HCT116 (cell line): ENCODE results near the gene TTLL11. TPM values are rescaled to one million over a fixed set of nuclear protein-coding genes. Genes with fewer than 3 reads are reported as not detected.

Experiments used
- ATAC-seq: fragments of 200-7000 bp; cut with Tn5 transposase; 2 replicates; pipeline ENCODE4 v1.9.1; 2020; ENCODE audit warnings: mild to moderate bottlenecking, moderate library complexity
- BruUV-seq: library from RNA; stranded (reverse); fragments of 400-500 nt; replicated peaks from 2 replicates; lab custom pipeline; 2021; lab: Mats Ljungman, UMichigan
- CTCF ChIA-PET: fragments of 300-600 bp; sonication (Branson Sonifier 250); formaldehyde crosslinking; loops from one replicate; lab custom pipeline; 2021; ENCODE audit warnings: antibody characterized with exemption; lab: Charles Lee
- POLR2A ChIA-PET: fragments of 300-600, 350-600 bp; sonication (Branson Sonifier 250); formaldehyde crosslinking; loops from one replicate; lab custom pipeline; 2021; ENCODE audit warnings: antibody characterized with exemption; lab: Charles Lee
- RAD21 ChIA-PET, 2 experiments: fragments of 300-600 bp; sonication (Branson Sonifier 250); formaldehyde crosslinking; loops; one replicate each; lab custom pipeline; 2023; ENCODE audit warnings: low total read pairs in 2 of 2; ENCODE audit not compliant: uncharacterized antibody in 2 of 2, unreplicated experiment in 2 of 2, low non-redundant PET in 1 of 2; lab: Charles Lee
- DNase-seq: peaks from one replicate; pipeline ENCODE4 v3.0.0-alpha.2; 2010; ENCODE audit warnings: low read depth, low spot score
- H2AFZ ChIP-seq: fragments of 200-600 bp; shearing (Covaris generic), sonication (generic); 2 replicates; pipeline ENCODE4 v1.6.1; 2017; ENCODE audit warnings: low read depth, mixed run types, mixed read lengths, antibody characterized with exemption, low read length; ENCODE audit not compliant: poor library complexity, severe bottlenecking
- H3K27ac ChIP-seq: 2 replicates; pipeline ENCODE4 v1.5.1; 2012; ENCODE audit warnings: low read depth, low read length
- H3K27me3 ChIP-seq: fragments of 200-600 bp; sonication (generic); 2 replicates; pipeline ENCODE4 v1.6.1; 2016; ENCODE audit warnings: mixed run types, low read length, mixed read lengths; ENCODE audit not compliant: insufficient read depth
- H3K36me3 ChIP-seq, 2 experiments: fragments of 200-500 bp in 1 of 2; fragments of 200-600 bp in 1 of 2; sonication (Bioruptor generic) in 1 of 2; sonication (generic) in 1 of 2; 2 replicates each; pipeline versions ENCODE4 v1.5.1 to v1.6.1; 2014 to 2016; ENCODE audit warnings: low read length in 2 of 2, inconsistent platforms in 1 of 2, mixed read lengths in 1 of 2, mixed run types in 1 of 2; ENCODE audit not compliant: insufficient read depth in 2 of 2, control insufficient read depth in 1 of 2
- H3K4me1 ChIP-seq, 2 experiments: fragments of 200-600 bp in 1 of 2; sonication (generic) in 1 of 2; 2 replicates each; pipeline versions ENCODE4 v1.5.1 to v1.6.1; 2012 to 2017; ENCODE audit warnings: low read length in 2 of 2, inconsistent platforms in 1 of 2, mild to moderate bottlenecking in 1 of 2, mixed read lengths in 1 of 2, mixed run types in 1 of 2, moderate library complexity in 1 of 2; ENCODE audit not compliant: insufficient read depth in 2 of 2, control insufficient read depth in 1 of 2
- H3K4me2 ChIP-seq: fragments of 200-600 bp; sonication (generic); 2 replicates; pipeline ENCODE4 v1.6.1; 2017; ENCODE audit warnings: mixed run types, low read length, mixed read lengths
- H3K4me3 ChIP-seq, 2 experiments: fragments of 200-600 bp in 1 of 2; sonication (generic) in 1 of 2; replicated peaks in 1 of 2; 2 replicates each; pipeline ENCODE4 v1.5.1; 2011 to 2016; ENCODE audit warnings: low read length in 2 of 2, control low read depth in 1 of 2, low read depth in 1 of 2, mild to moderate bottlenecking in 1 of 2, mixed read lengths in 1 of 2, mixed run types in 1 of 2
- H3K79me2 ChIP-seq: fragments of 200-600 bp; sonication (generic); 2 replicates; pipeline ENCODE4 v1.6.1; 2017; ENCODE audit warnings: mild to moderate bottlenecking, mixed run types, low read length, moderate library complexity, mixed read lengths; ENCODE audit not compliant: insufficient read depth
- H3K9ac ChIP-seq: fragments of 200-600 bp; sonication (generic); 2 replicates; pipeline ENCODE4 v1.6.1; 2016; ENCODE audit warnings: low read length, mixed read lengths
- H3K9me2 ChIP-seq: fragments of 200-600 bp; sonication (generic), shearing (Covaris generic); 2 replicates; pipeline ENCODE4 v1.6.1; 2017; ENCODE audit warnings: mixed run types, mild to moderate bottlenecking, moderate library complexity; ENCODE audit not compliant: insufficient read depth
- H3K9me3 ChIP-seq, 2 experiments: fragments of 200-500 bp in 1 of 2; fragments of 200-600 bp in 1 of 2; sonication (Bioruptor generic) in 1 of 2; sonication (generic) in 1 of 2; 2 replicates each; pipeline ENCODE4 v1.6.1; 2014 to 2017; ENCODE audit warnings: low read length in 2 of 2, mixed read lengths in 2 of 2, inconsistent platforms in 1 of 2, low read depth in 1 of 2, mild to moderate bottlenecking in 1 of 2, mixed run types in 1 of 2, moderate library complexity in 1 of 2; ENCODE audit not compliant: control insufficient read depth in 1 of 2, insufficient read depth in 1 of 2
- H4K20me1 ChIP-seq: fragments of 200-600 bp; sonication (generic), shearing (Covaris generic); 2 replicates; pipeline ENCODE4 v1.6.1; 2017; ENCODE audit warnings: mixed run types, mild to moderate bottlenecking, moderate library complexity; ENCODE audit not compliant: insufficient read depth
- CBX3 ChIP-seq: IDR thresholded peaks from 2 replicates; pipeline ENCODE4 v1.6.1; 2012; ENCODE audit warnings: low read depth
- CEBPB ChIP-seq: IDR thresholded peaks from 2 replicates; pipeline ENCODE4 v1.6.1; 2012; ENCODE audit warnings: low read depth
- CTCF ChIP-seq, 3 experiments: fragments of 200-600 bp in 1 of 3; sonication (generic) in 1 of 3; IDR thresholded peaks in 2 of 3; conservative IDR thresholded peaks in 1 of 3; 2 replicates each; pipeline ENCODE4 v1.5.1; 2012 to 2017; ENCODE audit warnings: low read depth in 2 of 3, low read length in 2 of 3, antibody characterized with exemption in 1 of 3, borderline replicate concordance in 1 of 3, control low read depth in 1 of 3, mild to moderate bottlenecking in 1 of 3, mixed read lengths in 1 of 3, mixed run types in 1 of 3, moderate library complexity in 1 of 3; ENCODE audit not compliant: insufficient read depth in 1 of 3
- EZH2phosphoT487 ChIP-seq: fragments of 200-600 bp; IDR thresholded peaks from 2 replicates; pipeline ENCODE4 v1.6.1; 2018; ENCODE audit warnings: antibody characterized with exemption, borderline replicate concordance
- FOSL1 ChIP-seq: IDR thresholded peaks from 2 replicates; pipeline ENCODE4 v1.6.1; 2012; ENCODE audit warnings: low read depth
- MAX ChIP-seq: IDR thresholded peaks from 2 replicates; pipeline ENCODE4 v1.6.1; 2012
- SP1 ChIP-seq: IDR thresholded peaks from 2 replicates; pipeline ENCODE4 v1.6.1; 2012; ENCODE audit warnings: low read depth
- YY1 ChIP-seq: IDR thresholded peaks from 2 replicates; pipeline ENCODE4 v1.6.1; 2011; ENCODE audit warnings: low read length, low read depth, moderate library complexity, mild to moderate bottlenecking; ENCODE audit not compliant: insufficient replicate concordance; ENCODE audit errors: extremely low read depth
- ZNF274 ChIP-seq: fragments of 200-500 bp; sonication (Bioruptor generic); IDR thresholded peaks from 2 replicates; pipeline ENCODE4 v1.6.1; 2014; ENCODE audit warnings: mild to moderate bottlenecking, low read depth, low read length, inconsistent platforms
- intact Hi-C: fragments of 100-400 bp; cut with micrococcal nuclease; formaldehyde crosslinking; loops from 2 replicates; pipeline ENCODE4 v1.10.0; 2022
- total RNA-seq: library from RNA; stranded (reverse); gene quantifications from one replicate; pipeline ENCODE4 v1.2.1, GENCODE V29; 2021; ENCODE audit not compliant: unreplicated experiment

Gene TTLL11
- total RNA-seq, 1 experiment from 2014 or later, result 2.2 TPM

GRCh38 chr9:122112238-122112637 lies 19.1 kb upstream of the TTLL11 start:
- H3K27me3 ChIP-seq, result peaks cover 4% of the 10 kb centered on the region
- no peaks in the 10 kb centered on the region for H3K4me1 ChIP-seq
- ChIA-PET POLR2A (no interaction called here), CTCF (no interaction called here), RAD21 (no interaction called here)
- H3K9me3 ChIP-seq, result no peaks in the 10 kb centered on the region
- H3K4me3 ChIP-seq, result no peak overlapping the region
- DNase-seq (no peak), ATAC-seq (no peak)
- no peaks in the 10 kb centered on the region for H4K20me1 ChIP-seq
- no peaks in the 10 kb centered on the region for H3K9me2 ChIP-seq
- no peaks in the 10 kb centered on the region for H3K36me3 ChIP-seq
- no TSS peak for BruUV-seq
- H3K27ac ChIP-seq, result no peak overlapping the region
- no peak overlapping the region for H3K9ac ChIP-seq
- H3K79me2 ChIP-seq, result no peaks in the 10 kb centered on the region
- no peak overlapping the region for H3K4me2 ChIP-seq
- TF ChIP-seq CEBPB (no peak), CBX3 (no peak), CTCF (IDR thresholded peaks at IDR 0.05 in 2 of 3, conservative IDR thresholded peaks at IDR 0.05 in 1 of 3; ENCODE audit: borderline replicate concordance in 1 of 3, insufficient read depth in 1 of 3, low read depth in 2 of 3, low read length in 2 of 3) (no peak), YY1 (no peak), SP1 (no peak), ZNF274 (no peak), FOSL1 (no peak), EZH2phosphoT487 (no peak), MAX (no peak)
- intact Hi-C loops, result no loop called here
- H2AFZ ChIP-seq, result no peak overlapping the region
